Measurements from ENCODE around the gene POLR1B. TPM values are rescaled to one million over a fixed set of nuclear protein-coding genes. Genes with fewer than 3 reads are reported as not detected.
"Not testable (repeated sequence)": the region's sequence is repeated elsewhere in the genome, so short reads cannot be mapped to it uniquely, and the experiment has no call there.

Gene POLR1B
- total RNA-seq, 2 donors from 2014 or later: 5.7 to 6.8 TPM

DNA sequence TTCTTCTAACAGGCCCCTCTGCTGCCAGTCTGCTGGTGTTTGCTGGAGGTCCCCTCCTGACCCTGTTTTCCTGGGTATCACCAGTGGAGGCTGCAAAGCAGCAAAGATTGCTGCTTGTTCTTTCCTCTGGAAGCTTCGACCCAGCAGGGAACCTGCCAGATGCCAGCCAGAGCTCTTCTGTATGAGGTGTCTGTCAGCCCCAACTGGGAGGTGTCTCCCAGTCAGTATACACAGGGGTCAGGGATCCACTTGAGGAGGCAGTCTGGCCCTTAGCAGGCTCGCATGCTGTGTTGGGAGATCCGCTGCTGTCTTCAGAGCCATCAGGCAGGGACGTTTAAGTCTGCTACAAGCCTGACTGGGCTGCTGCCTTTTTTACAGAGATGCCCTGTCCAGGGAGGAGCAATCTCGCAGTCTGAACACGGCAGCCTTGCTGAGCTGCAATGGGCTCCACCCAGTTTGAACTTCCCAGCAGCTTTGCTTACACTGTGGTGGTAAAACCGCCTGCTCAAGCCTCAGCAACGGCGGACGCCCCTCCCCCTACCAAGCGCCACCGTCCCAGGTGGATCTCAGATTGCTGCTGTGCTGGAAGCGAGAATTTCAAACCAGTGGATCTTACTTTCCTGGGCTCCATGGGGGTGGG, 72.1 kb downstream of the POLR1B start:
- Histone ChIP-seq H3K9me3 (no peaks in the 10 kb centered on the region), H3K4me1 (no peaks in the 10 kb centered on the region), H3K27me3 (no peaks in the 10 kb centered on the region), H3K4me3 (no peak overlapping the region), H3K36me3 (no peaks in the 10 kb centered on the region), H3K27ac (no peak overlapping the region)
- no peak for TF ChIP-seq CTCF (IDR thresholded peaks at IDR 0.05)
- no peak for DNase-seq (ENCODE audit: low spot score)

GRCh38 chr2:112615051-112615450, 72.8 kb downstream of the POLR1B start:
- no peak for TF ChIP-seq CTCF (IDR thresholded peaks at IDR 0.05)
- Histone ChIP-seq H3K9me3 (no peaks in the 10 kb centered on the region), H3K4me3 (no peak overlapping the region), H3K27ac (no peak overlapping the region), H3K36me3 (no peaks in the 10 kb centered on the region), H3K27me3 (no peaks in the 10 kb centered on the region), H3K4me1 (no peaks in the 10 kb centered on the region)
- no peak for DNase-seq (ENCODE audit: low spot score)

GRCh38 chr2:112615798-112616197, 73.5 kb downstream of the POLR1B start:
- H3K4me1 ChIP-seq; H3K4me3 ChIP-seq; H3K27ac ChIP-seq; H3K27me3 ChIP-seq; H3K36me3 ChIP-seq; H3K9me3 ChIP-seq; DNase-seq (ENCODE audit: low spot score): not testable (repeated sequence)

GRCh38 chr2:112618383-112618782, 76.1 kb downstream of the POLR1B start:
- no peaks in the 10 kb centered on the region for H3K9me3 ChIP-seq
- no peaks in the 10 kb centered on the region for H3K36me3 ChIP-seq
- no peak for TF ChIP-seq CTCF (IDR thresholded peaks at IDR 0.05)
- no peaks in the 10 kb centered on the region for H3K27me3 ChIP-seq
- H3K4me1 ChIP-seq: peaks cover 0 to 7% of the 10 kb centered on the region in 2 donors
- H3K27ac ChIP-seq: no peak overlapping the region
- no peak for DNase-seq (ENCODE audit: low spot score)
- H3K4me3 ChIP-seq: no peak overlapping the region

DNA sequence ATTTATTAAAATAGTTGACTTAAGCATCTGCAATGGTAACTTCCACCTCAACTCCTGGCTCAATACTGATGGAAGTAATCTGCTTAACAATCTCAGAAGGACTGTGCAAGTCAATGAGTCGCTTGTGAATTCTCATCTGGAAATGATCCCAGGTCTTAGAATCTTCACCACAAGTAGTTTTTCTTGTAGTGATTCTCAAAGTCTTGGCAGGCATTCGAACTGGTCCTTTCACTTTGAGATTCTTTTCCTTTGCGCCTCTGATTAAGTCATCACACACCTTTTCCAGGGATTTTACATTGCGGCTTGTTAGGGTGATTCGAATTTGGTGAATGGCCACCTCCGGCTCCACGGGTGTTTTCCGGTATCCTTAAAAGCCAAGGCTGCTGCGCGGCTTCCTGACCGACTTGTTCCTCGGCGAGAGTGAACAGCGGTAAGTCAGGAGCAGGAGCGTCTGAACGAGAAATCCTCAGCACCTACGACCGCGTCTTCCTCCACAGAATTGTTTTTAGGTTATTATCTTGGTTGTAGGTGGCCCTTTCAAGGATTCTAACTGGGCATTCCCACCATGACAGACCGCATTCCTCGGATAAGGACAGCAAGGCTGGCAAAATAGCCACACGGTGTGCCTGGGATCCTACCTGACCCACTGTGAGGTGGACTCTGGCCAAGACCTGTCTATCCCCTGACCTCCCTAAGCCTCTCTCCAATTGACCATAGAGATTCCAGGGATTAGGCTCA, 79.7 kb downstream of the POLR1B start:
- DNase-seq (ENCODE audit: low spot score): no peak
- no peak overlapping the region for H3K4me3 ChIP-seq
- no peaks in the 10 kb centered on the region for H3K27me3 ChIP-seq
- TF ChIP-seq CTCF (IDR thresholded peaks at IDR 0.05): no peak
- H3K36me3 ChIP-seq: no peaks in the 10 kb centered on the region
- no peak overlapping the region for H3K27ac ChIP-seq
- peaks cover 0 to 24% of the 10 kb centered on the region in 2 donors for H3K4me1 ChIP-seq
- H3K9me3 ChIP-seq: no peaks in the 10 kb centered on the region

GRCh38 chr2:112622528-112622849, 80.2 kb downstream of the POLR1B start:
- no peak for DNase-seq (ENCODE audit: low spot score)
- Histone ChIP-seq H3K27ac (no peak overlapping the region), H3K36me3 (no peaks in the 10 kb centered on the region), H3K4me3 (no peak overlapping the region), H3K27me3 (no peaks in the 10 kb centered on the region), H3K4me1 (peaks cover 0 to 30% of the 10 kb centered on the region in 2 donors), H3K9me3 (no peaks in the 10 kb centered on the region)
- TF ChIP-seq CTCF (IDR thresholded peaks at IDR 0.05): no peak
